ENCODE measurements around the gene ATP9A.
"Not testable (repeated sequence)": the region's sequence is repeated elsewhere in the genome, so short reads cannot be mapped to it uniquely, and the experiment has no call there.

The ATP9A gene

DNA sequence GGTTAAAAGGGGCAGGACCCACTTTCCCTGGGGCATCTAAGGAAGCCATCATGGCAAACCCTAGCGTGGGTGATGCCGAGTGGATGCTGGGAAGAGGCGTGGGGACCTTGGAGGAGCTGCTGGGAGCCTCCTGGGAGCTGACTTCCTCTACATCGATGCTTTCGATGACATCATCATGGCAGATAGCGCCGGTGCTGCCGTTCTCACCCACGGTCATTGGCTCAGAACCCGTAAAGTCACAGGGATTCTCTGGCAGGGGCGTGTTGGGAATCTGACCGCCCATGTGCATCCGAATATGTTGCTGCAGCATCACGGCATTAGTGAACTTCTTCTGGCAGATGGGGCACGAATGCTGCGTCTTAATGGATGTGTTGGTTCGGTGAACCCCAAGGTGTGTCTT, 22.1 kb upstream of the ATP9A start:
- no peak for DNase-seq

DNA sequence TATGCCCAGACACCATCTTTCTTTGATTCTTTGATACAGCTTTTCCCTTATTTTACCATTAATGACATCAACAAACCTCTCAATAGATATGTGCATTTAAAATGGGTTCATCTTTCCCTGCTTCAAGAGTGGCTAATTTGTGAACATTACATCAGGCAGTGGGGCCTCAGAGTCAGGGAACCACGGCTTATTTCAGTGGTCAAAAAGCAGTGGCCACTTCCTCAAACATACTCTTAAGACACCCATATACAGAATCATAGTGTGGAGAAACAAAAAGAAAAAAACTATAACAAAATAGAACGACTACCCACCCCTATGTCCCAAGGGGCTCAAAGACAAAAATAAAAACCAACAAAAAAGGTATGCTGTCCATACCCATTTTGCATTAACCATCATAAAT, 21.2 kb upstream of the ATP9A start:
- no peak for DNase-seq

DNA sequence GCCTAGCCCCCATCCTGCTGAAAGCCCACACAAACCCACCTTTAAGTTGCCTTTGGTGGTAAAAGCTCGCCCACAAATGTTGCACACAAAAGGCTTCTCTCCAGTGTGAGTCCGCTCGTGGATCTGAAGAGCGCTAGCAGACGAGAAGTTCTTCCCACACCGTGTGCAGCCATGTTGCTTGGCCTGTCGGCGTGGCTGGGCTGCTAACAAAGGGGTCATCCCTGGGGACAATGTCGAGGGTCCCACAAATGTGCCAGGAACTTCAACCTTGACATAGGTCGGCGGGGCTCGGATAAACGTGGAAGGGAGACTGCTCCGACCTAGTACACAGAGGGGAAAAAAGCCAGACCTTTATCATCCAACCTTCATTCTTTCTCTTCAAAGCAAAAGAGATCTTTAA, 20.6 kb upstream of the ATP9A start:
- DNase-seq = no peak

DNA sequence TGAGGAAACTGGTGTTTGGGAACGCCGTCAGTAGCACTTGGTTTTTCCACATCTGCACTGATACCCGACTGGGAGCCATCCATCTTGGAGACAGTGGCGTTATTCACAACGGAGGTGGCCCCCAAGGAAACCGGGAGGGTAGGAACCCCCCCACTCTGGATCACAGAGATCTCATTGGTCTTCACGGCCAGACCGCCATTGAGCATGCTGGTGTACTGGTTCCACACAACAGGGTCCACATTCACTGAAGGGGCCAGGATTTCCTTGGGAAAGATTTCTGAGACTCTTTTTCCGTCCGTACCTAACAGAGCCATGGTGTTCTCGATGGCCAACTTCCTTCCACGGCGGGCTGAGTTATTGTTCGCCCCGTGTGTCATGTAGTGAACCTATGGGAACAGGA, 16.1 kb upstream of the ATP9A start:
- DNase-seq = no peak

DNA sequence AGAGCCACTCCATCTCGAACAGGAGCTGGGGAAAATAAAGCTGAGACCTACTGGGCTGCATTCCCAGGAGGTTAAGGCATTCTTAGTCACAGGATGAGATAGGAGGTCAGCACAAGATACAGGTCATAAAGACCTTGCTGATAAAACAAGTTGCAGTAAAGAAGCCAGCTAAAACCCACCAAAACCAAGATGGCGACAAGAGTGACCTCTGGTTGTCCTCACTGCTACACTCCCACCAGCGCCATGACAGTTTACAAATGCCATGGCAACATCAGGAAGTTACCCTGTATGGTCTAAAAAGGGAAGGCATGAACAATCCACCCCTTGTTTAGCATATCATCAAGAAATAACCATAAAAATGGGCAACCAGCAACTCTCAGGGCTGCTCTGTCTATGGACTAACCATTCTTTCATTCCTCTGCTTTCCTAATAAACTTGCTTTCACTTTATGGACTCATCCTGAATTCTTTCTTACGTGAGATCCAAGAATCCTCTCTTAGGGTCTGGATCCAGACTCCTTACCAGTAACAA, 10.1 kb upstream of the ATP9A start:
- DNase-seq = not testable (repeated sequence)

DNA sequence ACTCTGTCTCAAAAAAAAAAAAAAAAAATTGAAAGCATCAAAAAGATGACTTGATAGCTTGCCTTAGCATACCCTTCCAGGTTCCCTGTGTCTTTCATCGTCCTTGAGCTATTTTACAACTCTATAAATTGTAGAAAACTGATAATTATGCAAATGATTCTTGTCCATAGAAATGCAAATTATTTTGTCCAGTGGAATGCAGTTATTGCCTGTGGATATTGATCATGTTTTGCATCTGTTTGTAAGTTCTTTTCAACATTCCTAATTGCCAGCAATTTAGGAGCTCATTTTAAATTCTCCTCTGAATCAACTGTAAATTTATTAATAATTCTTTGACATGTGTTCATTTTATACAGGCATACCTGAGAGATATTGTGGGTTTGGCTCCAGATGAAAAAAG, 7.1 kb upstream of the ATP9A start:
- DNase-seq = no peak

DNA sequence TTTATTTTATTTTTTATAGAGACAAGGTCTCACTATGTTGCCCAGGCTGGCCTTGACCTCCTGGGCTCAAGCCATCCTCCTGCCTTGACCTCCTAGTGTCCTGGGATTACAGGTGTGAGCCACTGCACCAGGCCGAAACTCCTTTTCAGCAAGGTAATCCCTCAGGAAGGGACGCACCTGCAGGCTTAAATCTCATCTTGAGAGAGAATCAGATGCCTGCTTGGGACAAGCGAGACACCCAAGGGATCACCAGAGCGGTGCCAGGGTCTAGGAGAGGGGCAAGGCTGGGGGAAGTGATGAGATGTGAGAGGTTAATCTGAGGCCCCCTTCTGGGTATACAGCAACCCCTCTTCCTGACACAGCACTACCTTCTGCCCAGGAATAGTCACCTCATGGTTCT, 4.0 kb upstream of the ATP9A start:
- no peak for DNase-seq

DNA sequence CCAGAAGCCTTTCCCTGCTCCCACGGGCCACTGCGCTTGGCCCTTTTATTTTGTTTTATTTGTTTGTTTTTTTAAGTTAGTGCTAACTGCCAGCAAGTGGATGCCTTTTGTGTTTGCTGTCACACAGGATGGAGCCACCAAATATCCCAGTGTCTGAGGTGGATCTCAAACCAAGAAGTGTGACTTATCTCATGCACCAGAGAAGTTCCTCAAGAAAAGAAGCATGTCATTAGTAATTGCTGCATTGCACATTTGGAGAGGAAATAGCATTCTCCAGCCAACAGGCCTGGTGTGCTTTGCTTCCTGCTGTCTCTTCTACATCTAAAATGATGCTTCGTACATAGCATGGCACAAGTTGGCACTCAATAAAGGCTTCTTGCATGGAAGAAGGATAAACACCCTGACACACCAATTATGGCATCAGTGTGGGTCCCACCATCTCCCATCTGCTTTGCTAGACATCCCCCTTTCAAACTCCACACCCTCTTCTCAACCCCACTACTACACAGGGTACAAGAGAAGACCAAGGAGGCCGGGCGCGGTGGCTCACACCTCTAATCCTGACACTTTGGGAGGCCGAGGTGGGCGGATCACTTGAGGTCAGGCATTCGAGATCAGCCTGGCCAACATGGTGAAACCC, 1.9 kb upstream of the ATP9A start:
- DNase-seq = no peak

DNA sequence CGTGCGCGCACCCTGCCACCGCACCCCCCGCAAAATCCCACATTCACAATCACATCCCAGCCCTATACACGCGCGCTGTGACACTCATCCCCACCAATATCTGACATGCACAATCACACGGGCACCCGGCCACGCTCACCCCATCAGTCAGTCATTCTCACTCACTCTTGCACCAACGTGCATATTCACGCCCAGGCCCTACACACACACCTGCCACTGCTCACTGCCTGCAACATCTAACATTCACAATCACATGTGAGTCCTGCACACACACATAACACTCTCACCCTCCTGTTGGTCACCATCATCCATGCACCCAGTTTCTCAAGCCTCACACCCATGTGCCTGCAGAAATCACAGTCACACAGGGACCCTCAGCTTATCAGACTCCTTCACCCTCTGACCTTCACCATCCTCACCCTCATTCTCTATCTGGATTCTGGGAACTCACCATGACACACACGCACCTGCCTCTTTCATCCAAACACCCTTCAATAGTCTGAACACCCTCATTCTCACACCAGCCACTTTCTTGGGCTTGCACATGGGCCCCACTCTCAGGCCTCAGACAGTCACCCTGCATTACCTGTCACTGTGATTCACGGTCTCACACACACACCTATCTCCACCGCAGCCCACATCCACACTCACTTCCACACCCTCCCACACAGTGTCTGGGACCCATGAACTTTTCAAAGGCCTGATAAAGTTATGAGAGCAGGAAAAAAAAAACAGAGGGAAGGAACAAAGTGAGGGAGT, 748 bp upstream of the ATP9A start:
- DNase-seq = no peak

DNA sequence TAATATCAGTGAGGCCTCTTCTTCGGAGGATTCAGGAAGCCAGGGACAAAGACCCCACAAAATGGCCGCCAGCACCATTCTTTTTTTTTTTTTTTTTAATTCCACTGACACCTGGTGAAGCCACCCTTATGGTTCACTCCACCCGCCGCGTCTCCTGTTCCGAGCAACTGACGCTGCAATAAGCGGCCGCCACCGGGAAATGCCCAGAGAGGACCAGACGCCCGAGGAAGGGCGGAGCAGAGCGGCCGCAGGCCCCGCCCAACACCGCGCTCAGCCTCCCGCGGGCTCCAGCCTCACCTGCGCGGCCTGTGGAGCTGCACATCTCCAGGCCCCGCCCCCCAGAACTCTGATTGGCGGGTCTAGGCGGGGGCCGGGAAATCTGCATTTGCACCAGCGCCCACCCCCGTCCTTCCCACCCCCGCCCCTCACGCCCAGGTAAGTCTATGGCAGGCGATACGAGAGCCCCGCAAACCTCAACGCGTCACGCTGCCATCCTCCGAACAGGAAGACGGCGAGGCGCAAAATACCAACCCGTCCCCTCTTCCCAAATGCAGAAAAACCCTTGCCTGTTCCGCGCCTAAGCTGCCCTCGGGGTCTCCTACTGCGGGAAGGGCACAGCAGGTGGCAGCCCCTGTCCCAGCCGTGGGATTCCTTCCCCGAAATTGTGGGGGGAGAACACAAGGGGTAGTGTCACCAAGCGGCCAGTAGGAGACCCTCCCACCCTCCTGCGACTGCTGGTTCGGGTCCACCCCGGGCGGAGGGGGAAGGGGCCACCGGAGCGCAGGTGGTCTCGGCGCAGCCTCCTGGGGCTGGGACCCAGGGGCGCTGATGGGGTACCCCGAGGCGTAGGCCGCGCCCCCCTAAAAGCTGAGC, 960 bp downstream of the ATP9A start:
- peak; percentile 80 for DNase-seq

DNA sequence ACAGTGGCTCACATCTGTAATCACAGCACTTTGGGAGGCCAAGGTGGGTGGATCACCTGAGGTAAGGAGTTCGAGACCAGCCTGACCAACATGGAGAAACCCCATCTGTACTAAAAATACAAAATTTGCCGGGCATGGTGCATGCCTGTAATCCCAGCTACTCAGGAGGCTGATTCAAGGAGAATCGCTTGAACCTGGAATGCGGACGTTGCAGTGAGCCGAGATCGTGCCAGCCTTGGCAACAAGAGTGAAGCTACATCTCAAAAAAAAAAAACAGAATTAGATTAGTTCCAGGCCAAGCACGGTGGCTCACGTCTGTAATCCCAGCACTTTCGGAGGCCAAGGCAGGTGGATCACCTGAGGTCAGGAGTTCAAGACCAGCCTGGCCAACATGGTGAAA, 2.8 kb downstream of the ATP9A start:
- DNase-seq = not testable (repeated sequence)

DNA sequence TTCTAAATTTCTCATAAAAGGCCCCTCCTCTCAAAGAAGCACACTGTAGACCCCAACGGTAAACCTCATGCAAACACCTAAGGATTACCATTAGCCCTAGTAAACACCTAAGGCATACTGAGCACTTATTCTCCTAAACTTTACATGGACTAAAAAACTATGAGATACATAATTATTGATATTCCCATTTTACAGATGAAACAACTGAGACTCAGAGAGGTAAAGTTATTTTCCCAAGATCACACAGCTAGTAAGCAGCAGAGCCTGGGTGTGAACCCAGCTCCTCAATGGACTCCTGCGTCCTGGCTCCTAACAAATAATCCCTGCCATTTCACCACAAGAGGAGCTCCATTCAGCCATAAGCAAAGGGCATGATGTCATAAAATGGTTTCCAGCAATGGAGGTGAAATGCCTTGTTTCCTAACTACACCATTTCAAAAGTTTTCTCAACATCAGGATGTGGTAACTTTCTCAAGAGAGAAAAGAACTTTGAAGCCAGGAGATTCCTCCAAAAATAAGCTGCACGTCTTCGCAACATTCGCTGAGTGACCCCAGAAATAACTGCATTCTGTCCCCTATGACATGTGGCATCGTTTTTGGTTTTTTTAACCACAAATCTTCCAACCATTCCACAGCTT, 4.1 kb downstream of the ATP9A start:
- no peak for DNase-seq

DNA sequence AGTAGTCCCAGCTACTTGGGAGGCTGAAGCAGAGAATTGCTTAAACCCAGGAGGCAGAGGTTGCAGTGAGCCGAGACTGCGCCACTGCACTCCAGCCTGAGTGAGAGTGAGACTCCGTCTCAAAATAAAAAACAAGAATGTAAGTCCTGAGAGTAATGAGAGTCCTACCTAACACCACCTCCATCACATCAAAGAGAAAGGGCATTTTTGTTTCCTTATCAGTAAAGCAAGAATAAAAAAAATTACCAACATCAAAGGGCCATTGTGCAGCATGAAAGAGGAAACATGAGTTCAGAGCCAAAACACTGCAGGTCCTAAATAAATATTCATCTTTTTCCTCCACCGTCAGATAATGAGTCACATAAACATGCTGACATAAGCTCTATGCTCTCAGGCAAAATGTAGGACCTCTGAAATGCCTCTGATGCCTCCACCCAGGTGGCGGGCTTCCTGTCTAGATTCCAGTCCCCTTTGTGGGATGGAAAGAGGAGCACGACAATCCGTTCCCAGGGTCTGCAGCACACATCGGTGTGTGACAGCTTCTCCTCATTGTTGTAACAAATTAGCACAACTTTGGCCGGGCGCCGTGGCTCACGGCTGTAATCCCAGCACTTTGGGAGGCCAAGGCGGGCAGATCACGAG, 7.2 kb downstream of the ATP9A start:
- no peak for DNase-seq

DNA sequence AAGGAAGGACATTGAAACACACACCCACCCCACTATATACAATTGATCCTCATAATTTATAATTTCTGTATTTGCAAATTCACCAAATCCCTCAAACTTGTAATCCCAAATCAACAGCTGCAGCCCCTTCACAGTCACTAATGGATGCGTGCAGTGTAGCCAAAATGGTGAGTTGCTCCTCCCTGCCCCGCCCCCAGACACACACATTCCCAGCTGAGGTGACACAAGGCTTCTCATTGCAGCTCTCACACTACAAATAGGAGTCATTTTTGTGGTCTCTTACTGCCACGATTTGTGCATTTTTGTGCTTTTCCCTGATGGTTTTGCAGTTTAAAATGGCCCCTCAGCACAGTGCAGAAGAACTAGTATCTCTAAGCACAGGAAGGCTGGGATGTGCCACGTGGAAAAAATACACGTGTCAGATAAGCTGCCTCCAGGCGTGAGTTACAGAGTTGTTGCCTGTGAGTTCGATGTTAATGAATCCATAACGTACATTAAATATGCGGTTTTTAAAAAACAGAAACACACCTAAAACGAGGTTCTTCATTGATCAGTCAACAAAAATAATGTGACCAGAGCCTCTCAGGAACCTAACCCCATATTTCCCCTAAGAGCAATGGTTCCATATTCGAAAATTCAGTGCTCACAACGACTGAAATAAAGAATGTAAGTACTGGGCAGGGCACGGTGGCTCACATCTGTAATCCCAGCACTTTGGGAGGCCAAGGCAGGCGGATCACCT, 8.2 kb downstream of the ATP9A start:
- DNase-seq = no peak

DNA sequence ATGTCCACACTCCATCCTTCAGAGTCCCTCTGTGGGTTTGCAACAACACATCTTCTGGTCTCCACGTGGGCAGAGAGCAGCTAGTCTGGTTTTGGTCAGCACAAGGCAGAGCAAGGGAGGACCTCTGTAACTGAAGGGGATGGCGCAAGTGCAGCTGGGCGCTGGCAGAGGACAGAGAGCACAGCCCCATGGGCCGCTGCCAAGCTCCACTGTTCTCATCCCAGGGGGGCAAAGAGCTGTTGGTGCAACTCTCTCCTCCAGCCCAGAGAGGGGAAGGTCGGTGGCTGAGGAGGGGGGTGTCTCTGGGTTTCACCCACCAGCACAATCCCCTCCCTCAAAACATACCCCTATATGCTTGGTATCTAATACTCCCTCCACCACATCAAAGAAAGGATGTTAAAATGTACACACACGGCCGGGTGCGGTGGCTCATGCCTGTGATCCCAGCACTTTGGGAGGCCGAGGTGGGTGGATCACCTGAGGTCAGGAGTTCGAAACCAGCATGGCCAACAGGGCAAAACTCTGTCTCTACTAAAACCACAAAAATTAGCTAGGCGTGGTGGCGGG, 9.1 kb downstream of the ATP9A start:
- no peak for DNase-seq

DNA sequence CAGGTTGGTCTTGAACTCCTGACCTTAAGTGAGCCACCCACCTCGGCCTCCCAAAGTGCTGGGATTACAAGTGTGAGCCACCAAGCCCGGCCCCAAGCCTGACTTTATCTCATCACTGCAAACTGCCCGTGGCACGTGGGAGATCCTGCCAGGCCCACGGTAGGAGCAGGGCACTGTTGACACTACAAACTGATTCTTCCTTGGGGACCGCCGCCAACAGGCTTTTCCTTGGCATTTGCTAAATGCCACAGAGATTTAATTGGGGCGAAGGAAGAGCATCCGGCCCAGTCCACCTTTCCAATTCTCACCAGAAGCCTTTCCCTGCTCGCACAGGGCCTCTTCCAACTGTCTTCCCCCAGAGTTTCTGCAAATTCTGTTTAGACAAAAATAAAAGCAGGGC, 11.0 kb downstream of the ATP9A start:
- no peak for DNase-seq

DNA sequence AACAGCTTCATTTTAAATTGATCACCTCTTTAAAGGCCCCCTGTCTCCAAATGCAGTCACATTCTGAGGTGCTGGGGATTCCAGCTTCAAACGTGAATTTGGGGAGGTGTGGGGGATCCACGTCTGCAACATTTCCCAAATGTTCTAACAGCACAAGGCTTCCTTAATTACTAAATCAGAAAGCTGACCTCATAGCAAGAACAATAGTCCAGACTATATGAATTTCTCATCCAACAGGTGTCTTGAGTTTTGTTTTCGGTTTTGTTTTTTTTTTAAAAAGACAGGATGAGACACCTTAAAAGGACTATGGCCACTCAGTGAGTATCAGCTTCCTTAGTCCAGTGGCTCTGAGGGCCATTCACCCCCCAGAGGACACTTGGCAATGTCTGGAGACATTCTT, 11.5 kb downstream of the ATP9A start:
- no peak for DNase-seq

DNA sequence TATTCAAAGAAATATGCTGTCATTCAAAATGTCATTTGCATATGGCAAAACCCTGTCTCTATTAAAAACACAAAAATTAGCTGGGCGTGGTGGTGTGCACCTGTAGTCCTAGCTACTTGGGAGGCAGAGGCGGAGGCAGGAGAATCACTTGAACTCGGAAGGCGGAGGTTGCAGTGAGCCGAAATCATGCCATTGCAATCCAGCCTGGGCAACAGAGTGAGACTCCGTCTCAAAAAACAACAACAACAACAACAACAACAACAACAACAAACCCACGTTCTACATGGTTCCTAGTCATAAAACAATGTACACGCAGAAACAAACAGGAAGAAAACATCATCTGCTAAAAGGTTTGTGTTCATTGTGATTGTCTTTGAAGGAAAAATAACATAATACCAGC, 15.0 kb downstream of the ATP9A start:
- not testable (repeated sequence) for DNase-seq

DNA sequence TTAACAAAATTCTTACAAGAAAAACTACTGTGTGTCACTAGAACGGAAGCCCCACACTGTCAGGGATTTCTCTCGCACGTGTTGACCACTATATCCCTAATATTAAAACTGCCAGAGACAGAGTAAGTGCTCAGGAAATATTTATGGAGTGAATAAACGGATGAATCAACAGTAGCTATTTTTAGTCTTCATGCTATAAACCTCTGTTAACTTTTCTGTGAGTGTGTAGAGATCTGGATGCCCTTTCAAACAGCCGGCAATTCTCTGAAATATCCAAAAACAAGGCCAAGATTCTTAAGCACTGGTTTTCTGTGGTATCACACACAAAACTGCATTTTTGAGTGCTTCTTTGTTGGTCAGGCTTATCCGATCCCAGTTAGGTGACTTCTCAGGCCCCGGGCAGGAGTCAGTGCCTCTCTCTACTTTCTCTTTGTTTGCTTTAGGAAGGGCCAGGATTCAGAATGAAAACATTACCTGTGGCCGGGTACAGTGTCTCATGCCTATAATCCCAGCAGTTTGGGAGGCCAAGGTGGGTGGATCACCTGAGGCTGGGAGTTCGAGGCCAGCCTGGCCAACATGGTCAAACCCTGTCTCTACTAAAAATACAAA, 15.7 kb downstream of the ATP9A start:
- DNase-seq = no peak

DNA sequence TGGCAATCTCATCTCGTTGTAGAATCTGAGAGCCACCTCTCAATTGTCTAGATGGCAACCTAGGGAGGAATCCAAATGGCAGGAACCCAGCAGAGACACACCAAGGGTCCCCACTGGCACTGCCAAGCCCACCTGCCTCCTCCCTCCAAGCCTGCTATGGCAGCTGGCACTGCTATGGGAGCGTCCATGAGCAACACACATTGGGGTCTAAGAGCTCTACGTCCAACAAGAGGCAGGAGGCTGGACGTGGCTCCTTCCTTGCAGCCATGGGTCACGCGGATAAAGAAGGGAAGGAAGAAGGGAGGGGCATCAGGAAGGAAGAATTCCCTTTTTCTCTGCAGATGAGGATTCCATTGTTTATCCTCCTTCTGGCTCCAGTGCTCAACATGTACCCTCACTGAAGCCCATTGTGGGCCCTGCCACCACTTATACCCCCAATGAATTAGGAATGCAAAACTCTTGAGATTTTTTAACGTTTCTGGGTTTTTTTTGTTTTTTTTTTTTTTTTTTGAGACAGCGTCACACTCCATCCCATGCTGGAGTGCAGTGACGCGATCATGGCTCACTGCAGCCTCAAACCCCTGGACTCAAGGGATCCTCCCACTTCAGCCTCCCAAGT, 17.3 kb downstream of the ATP9A start:
- no peak for DNase-seq
